Adrenal gland (tissue), 5 donors: ENCODE results near the gene PLA2G10.

Experiments
- CTCF ChIP-seq, 6 experiments: fragments of 450-650 bp in 4 of 6; fragments of 200-600 bp in 2 of 6; sonication (generic) in 1 of 6; IDR thresholded peaks; 1 replicate in 5 of 6; 2 replicates in 1 of 6; pipeline versions ENCODE4 v1.5.1 to v1.8.0; 2016 to 2021; ENCODE audit warnings: antibody characterized with exemption in 6 of 6, mild to moderate bottlenecking in 2 of 6, moderate library complexity in 1 of 6
- POLR2A ChIP-seq, 2 donors: fragments of 450-650 bp; IDR thresholded peaks; one replicate each; pipeline ENCODE4 v1.6.1; 2017; ENCODE audit warnings: antibody characterized with exemption in 2 of 2, mild to moderate bottlenecking in 2 of 2, moderate library complexity in 1 of 2
- donor health status: DM: no; HTN: no; CAD: no.

GRCh38 chr16:14667347-14668266 lies 26.5 kb downstream of the PLA2G10 start:
- TF ChIP-seq CTCF (IDR thresholded peaks at IDR 0.05), result no peak
- TF ChIP-seq POLR2A (IDR thresholded peaks at IDR 0.05), result no peak
